HCT116 (cell line): ENCODE data around the gene CPOX.

Source experiments
- CEBPB ChIP-seq: IDR thresholded peaks from 2 replicates; pipeline ENCODE4 v1.6.1; 2012; ENCODE audit warnings: low read depth
- POLR2A ChIP-seq: IDR thresholded peaks from 2 replicates; pipeline ENCODE4 v1.7.0; 2011; ENCODE audit warnings: borderline replicate concordance; ENCODE audit not compliant: insufficient read depth, insufficient read length; ENCODE audit errors: extremely low read depth
- TCF7L2 ChIP-seq: IDR thresholded peaks from 2 replicates; pipeline ENCODE4 v1.7.0; 2011; ENCODE audit warnings: borderline replicate concordance, inconsistent platforms; ENCODE audit not compliant: insufficient read depth, insufficient read length; ENCODE audit errors: extremely low read depth
- TF ChIP-seq, protein P1 (sequence below), 3 experiments: fragments of 200-600 bp in 1 of 3; sonication (generic) in 1 of 3; IDR thresholded peaks in 2 of 3; conservative IDR thresholded peaks in 1 of 3; 2 replicates each; pipeline ENCODE4 v1.5.1; 2012 to 2017; ENCODE audit warnings: low read depth in 2 of 3, low read length in 2 of 3, antibody characterized with exemption in 1 of 3, borderline replicate concordance in 1 of 3, control low read depth in 1 of 3, mild to moderate bottlenecking in 1 of 3, mixed read lengths in 1 of 3, mixed run types in 1 of 3, moderate library complexity in 1 of 3; ENCODE audit not compliant: insufficient read depth in 1 of 3
- TF ChIP-seq, protein P2 (sequence below): IDR thresholded peaks from 2 replicates; pipeline ENCODE4 v1.6.1; 2011; ENCODE audit warnings: mild to moderate bottlenecking, low read length, moderate library complexity; ENCODE audit not compliant: insufficient replicate concordance; ENCODE audit errors: extremely low read depth

DNA sequence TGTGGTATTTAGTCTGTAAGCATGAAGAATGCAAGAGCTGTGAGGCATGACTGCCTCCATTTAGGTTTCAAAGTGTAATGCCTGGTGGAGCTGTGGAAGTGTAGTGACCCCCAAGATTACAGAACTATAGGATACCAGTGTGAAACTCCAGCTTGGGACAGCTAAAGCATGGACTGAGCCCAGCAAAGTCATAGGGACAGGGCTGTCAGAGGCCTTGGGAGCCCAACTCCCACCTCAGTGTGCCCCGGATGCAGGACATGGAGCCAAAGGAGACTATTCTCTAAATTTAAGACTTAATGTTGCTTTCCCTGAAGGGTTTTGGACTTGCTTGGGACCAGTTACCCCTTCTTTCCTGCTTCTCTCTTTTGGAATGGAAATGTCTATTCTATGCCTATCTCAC, 50.8 kb downstream of the CPOX start:
- TF ChIP-seq, protein P1, sequence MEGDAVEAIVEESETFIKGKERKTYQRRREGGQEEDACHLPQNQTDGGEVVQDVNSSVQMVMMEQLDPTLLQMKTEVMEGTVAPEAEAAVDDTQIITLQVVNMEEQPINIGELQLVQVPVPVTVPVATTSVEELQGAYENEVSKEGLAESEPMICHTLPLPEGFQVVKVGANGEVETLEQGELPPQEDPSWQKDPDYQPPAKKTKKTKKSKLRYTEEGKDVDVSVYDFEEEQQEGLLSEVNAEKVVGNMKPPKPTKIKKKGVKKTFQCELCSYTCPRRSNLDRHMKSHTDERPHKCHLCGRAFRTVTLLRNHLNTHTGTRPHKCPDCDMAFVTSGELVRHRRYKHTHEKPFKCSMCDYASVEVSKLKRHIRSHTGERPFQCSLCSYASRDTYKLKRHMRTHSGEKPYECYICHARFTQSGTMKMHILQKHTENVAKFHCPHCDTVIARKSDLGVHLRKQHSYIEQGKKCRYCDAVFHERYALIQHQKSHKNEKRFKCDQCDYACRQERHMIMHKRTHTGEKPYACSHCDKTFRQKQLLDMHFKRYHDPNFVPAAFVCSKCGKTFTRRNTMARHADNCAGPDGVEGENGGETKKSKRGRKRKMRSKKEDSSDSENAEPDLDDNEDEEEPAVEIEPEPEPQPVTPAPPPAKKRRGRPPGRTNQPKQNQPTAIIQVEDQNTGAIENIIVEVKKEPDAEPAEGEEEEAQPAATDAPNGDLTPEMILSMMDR (IDR thresholded peaks at IDR 0.05 in 2 of 3, conservative IDR thresholded peaks at IDR 0.05 in 1 of 3; ENCODE audit: borderline replicate concordance in 1 of 3, insufficient read depth in 1 of 3, low read depth in 2 of 3, low read length in 2 of 3): no peak
- TF ChIP-seq POLR2A (no peak), TCF7L2 (no peak), CEBPB (no peak)
- TF ChIP-seq, protein P2, sequence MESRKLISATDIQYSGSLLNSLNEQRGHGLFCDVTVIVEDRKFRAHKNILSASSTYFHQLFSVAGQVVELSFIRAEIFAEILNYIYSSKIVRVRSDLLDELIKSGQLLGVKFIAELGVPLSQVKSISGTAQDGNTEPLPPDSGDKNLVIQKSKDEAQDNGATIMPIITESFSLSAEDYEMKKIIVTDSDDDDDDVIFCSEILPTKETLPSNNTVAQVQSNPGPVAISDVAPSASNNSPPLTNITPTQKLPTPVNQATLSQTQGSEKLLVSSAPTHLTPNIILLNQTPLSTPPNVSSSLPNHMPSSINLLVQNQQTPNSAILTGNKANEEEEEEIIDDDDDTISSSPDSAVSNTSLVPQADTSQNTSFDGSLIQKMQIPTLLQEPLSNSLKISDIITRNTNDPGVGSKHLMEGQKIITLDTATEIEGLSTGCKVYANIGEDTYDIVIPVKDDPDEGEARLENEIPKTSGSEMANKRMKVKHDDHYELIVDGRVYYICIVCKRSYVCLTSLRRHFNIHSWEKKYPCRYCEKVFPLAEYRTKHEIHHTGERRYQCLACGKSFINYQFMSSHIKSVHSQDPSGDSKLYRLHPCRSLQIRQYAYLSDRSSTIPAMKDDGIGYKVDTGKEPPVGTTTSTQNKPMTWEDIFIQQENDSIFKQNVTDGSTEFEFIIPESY: no peak
